ENCODE measurements around the gene ATP1B3. TPM values are rescaled to one million over a fixed set of nuclear protein-coding genes. Genes with fewer than 3 reads are reported as not detected.
"Not testable (repeated sequence)": the region's sequence is repeated elsewhere in the genome, so short reads cannot be mapped to it uniquely, and the experiment has no call there.

Gene ATP1B3
- total RNA-seq, 1 donor from 2014 or later = 248 TPM

GRCh38 chr3:141887051-141887450, 10.6 kb downstream of the ATP1B3 start:
- peaks cover 93% of the 10 kb centered on the region for H3K79me2 ChIP-seq (ENCODE audit: insufficient read depth, low read length)
- no peak overlapping the region for H3K4me3 Mint-ChIP-seq (ENCODE audit: unreplicated experiment)

GRCh38 chr3:141888548-141888947, 12.1 kb downstream of the ATP1B3 start:
- not testable (repeated sequence) for H3K36me3 ChIP-seq (ENCODE audit: insufficient read depth, low read length); H3K9me3 ChIP-seq (ENCODE audit: insufficient read depth, low read depth, low read length); H3K27me3 ChIP-seq (ENCODE audit: insufficient read depth, low read length); FAIRE-seq; H3K27ac Mint-ChIP-seq (ENCODE audit: unreplicated experiment); H3K4me3 ChIP-seq (ENCODE audit: insufficient read depth, low read depth, low read length); H3K36me3 Mint-ChIP-seq (ENCODE audit: low read depth, unreplicated experiment); H3K4me1 Mint-ChIP-seq (ENCODE audit: low read depth, unreplicated experiment); H3K9ac ChIP-seq (ENCODE audit: low read length); DNase-seq (ENCODE audit: low read depth); H3K4me1 ChIP-seq (ENCODE audit: insufficient read depth, low read length); H3K4me3 Mint-ChIP-seq (ENCODE audit: unreplicated experiment); H3K27me3 Mint-ChIP-seq (ENCODE audit: low read depth, unreplicated experiment); H3K4me2 ChIP-seq (ENCODE audit: low read length); H2AFZ ChIP-seq (ENCODE audit: low read depth, low read length); H3K9me3 Mint-ChIP-seq (ENCODE audit: unreplicated experiment); H3K27ac ChIP-seq (ENCODE audit: low read depth, low read length)
- Histone ChIP-seq H3K79me2 (ENCODE audit: insufficient read depth, low read length) (peaks cover 93% of the 10 kb centered on the region), H4K20me1 (ENCODE audit: insufficient read depth, low read length) (peaks cover 67% of the 10 kb centered on the region)

More at GRCh38 chr3:141887051-141887450, 10.6 kb downstream of the ATP1B3 start:
- H3K9me3 ChIP-seq (ENCODE audit: insufficient read depth, low read depth, low read length) = no peaks in the 10 kb centered on the region
- H3K36me3 ChIP-seq (ENCODE audit: insufficient read depth, low read length) = peaks cover 5% of the 10 kb centered on the region
- H3K27me3 ChIP-seq (ENCODE audit: insufficient read depth, low read length) = no peaks in the 10 kb centered on the region
- H4K20me1 ChIP-seq (ENCODE audit: insufficient read depth, low read length) = peaks cover 66% of the 10 kb centered on the region
- no peak overlapping the region for H3K9ac ChIP-seq (ENCODE audit: low read length)
- no peak overlapping the region for H2AFZ ChIP-seq (ENCODE audit: low read depth, low read length)
- no peak overlapping the region for H3K4me3 ChIP-seq (ENCODE audit: insufficient read depth, low read depth, low read length)
- DNase-seq (ENCODE audit: low read depth) = no peak
- Mint-ChIP-seq H3K27me3 (ENCODE audit: low read depth, unreplicated experiment) (no peaks in the 10 kb centered on the region), H3K27ac (ENCODE audit: unreplicated experiment) (no peak overlapping the region), H3K36me3 (ENCODE audit: low read depth, unreplicated experiment) (peaks cover 4% of the 10 kb centered on the region), H3K4me1 (ENCODE audit: low read depth, unreplicated experiment) (peaks cover 6% of the 10 kb centered on the region), H3K9me3 (ENCODE audit: unreplicated experiment) (peaks cover 2% of the 10 kb centered on the region)
- no peak overlapping the region for H3K4me2 ChIP-seq (ENCODE audit: low read length)
- no peaks in the 10 kb centered on the region for H3K4me1 ChIP-seq (ENCODE audit: insufficient read depth, low read length)
- no peak overlapping the region for H3K27ac ChIP-seq (ENCODE audit: low read depth, low read length)
- no peak for FAIRE-seq
- TF ChIP-seq EZH2 (IDR thresholded peaks at IDR 0.05; ENCODE audit: insufficient read depth, low read length) (no peak), CTCF (IDR thresholded peaks at IDR 0.05; ENCODE audit: insufficient read depth, low read depth, low read length) (no peak)

GRCh38 chr3:141894524-141895176, 18.2 kb downstream of the ATP1B3 start:
- Histone ChIP-seq H3K9ac (ENCODE audit: low read length) (no peak overlapping the region), H3K79me2 (ENCODE audit: insufficient read depth, low read length) (peaks cover 93% of the 10 kb centered on the region), H3K4me2 (ENCODE audit: low read length) (no peak overlapping the region), H2AFZ (ENCODE audit: low read depth, low read length) (no peak overlapping the region), H3K4me1 (ENCODE audit: insufficient read depth, low read length) (no peaks in the 10 kb centered on the region), H4K20me1 (ENCODE audit: insufficient read depth, low read length) (peaks cover 42% of the 10 kb centered on the region), H3K27ac (ENCODE audit: low read depth, low read length) (no peak overlapping the region), H3K9me3 (ENCODE audit: insufficient read depth, low read depth, low read length) (no peaks in the 10 kb centered on the region), H3K27me3 (ENCODE audit: insufficient read depth, low read length) (no peaks in the 10 kb centered on the region), H3K4me3 (ENCODE audit: insufficient read depth, low read depth, low read length) (no peak overlapping the region), H3K36me3 (ENCODE audit: insufficient read depth, low read length) (peaks cover 4% of the 10 kb centered on the region)
- DNase-seq (ENCODE audit: low read depth) (peak; percentile 70), FAIRE-seq (peak; percentile 65)
- H3K27me3 Mint-ChIP-seq (ENCODE audit: low read depth, unreplicated experiment) = no peaks in the 10 kb centered on the region
- no peaks in the 10 kb centered on the region for H3K9me3 Mint-ChIP-seq (ENCODE audit: unreplicated experiment)
- H3K36me3 Mint-ChIP-seq (ENCODE audit: low read depth, unreplicated experiment) = peaks cover 8% of the 10 kb centered on the region
- no peak overlapping the region for H3K27ac Mint-ChIP-seq (ENCODE audit: unreplicated experiment)
- no peak for TF ChIP-seq EZH2 (IDR thresholded peaks at IDR 0.05; ENCODE audit: insufficient read depth, low read length)
- H3K4me3 Mint-ChIP-seq (ENCODE audit: unreplicated experiment) = no peak overlapping the region
- H3K4me1 Mint-ChIP-seq (ENCODE audit: low read depth, unreplicated experiment) = peaks cover 6% of the 10 kb centered on the region
